CD4-positive, alpha-beta T cell treated with Interleukin-4 for 4 hours (primary cell): ENCODE measurements around the gene NFATC1.

Source experiments
- DNase-seq: peaks from one replicate; pipeline ENCODE4 v3.0.0-alpha.2; 2020

The NFATC1 gene

DNA sequence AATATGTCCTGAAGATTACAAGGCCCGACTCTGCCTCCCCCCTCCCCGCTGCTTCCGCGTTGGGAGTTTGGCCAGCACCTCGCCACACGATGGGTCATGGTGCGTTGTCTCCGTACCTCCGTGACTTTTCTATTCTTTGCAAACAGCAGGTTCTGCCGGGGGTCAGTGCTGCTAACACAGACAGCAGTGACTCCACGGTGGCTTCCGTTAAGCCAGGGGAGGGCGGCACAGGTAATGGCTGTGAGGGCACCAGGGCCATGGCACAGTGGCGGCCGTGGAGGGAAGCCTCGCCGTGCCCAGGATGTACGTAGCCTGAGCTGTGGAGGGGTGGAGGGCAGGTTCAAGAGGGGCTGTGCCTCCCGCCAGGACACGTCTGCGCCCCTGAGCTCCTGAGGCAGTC lies 115.5 kb downstream of the NFATC1 start:
- no peak for DNase-seq

GRCh38 chr18:79511671-79512301 lies 116.1 kb downstream of the NFATC1 start:
- DNase-seq = no peak

GRCh38 chr18:79512461-79513380 lies 117.0 kb downstream of the NFATC1 start:
- no peak for DNase-seq

GRCh38 chr18:79513381-79514081 lies 117.8 kb downstream of the NFATC1 start:
- no peak for DNase-seq

GRCh38 chr18:79515331-79515730 lies 119.6 kb downstream of the NFATC1 start:
- DNase-seq = no peak

DNA sequence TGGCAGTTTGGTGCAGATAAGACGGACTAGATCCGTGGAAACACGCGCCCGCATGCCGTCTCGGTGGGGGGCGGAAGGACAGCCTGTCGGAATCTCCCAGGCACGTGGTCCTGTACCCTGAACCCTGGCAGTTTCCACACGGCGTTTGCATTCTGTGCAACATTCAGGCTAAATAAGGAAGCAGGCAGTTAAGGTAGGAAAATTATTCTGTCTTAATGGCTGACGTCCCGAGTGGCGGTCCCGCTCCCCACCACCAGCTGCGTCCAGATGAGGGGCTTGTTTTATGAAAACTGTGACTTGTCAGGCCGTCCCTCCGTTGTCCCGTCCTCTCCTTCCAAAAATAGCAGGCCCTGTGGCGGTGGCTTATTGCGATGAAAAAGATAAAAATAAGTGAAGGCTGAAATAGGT lies 120.2 kb downstream of the NFATC1 start:
- DNase-seq = no peak

GRCh38 chr18:79516441-79516931 lies 120.8 kb downstream of the NFATC1 start:
- no peak for DNase-seq

GRCh38 chr18:79517341-79517740 lies 121.6 kb downstream of the NFATC1 start:
- DNase-seq = peak; percentile 35

DNA sequence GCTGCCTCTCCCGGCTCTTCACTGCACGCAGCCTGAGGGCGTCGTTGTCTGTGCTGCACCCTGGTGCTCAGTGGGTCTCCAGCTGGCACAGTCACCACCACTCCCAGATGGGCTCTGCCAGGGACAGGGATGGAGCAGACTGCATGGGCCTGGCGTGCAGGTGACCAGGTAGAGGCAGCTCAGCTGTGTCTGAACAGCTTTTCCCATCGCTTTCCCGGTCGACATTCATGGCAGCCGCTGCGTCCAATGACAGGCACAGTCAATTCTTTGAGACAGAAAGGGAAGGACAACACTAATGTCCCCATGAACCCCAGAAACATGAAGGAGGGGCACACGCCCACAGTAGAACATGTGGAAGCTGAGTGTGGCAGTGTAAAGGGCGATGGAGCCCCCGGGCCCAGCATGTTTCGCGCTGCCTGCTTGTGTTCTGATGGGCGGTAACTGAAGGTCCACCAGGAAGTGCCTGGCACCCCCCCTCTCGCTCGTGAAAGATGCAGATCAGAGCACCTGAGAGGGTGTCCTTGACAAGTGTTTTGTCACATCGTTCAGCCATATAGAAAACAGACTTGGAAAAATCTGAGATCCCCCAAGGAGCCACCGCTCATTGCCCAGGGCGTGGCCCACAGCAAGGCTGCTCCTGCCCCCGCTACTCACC lies 122.4 kb downstream of the NFATC1 start:
- DNase-seq = no peak

GRCh38 chr18:79518683-79519128 lies 123.0 kb downstream of the NFATC1 start:
- DNase-seq = no peak

GRCh38 chr18:79519751-79520477 lies 124.2 kb downstream of the NFATC1 start:
- no peak for DNase-seq

DNA sequence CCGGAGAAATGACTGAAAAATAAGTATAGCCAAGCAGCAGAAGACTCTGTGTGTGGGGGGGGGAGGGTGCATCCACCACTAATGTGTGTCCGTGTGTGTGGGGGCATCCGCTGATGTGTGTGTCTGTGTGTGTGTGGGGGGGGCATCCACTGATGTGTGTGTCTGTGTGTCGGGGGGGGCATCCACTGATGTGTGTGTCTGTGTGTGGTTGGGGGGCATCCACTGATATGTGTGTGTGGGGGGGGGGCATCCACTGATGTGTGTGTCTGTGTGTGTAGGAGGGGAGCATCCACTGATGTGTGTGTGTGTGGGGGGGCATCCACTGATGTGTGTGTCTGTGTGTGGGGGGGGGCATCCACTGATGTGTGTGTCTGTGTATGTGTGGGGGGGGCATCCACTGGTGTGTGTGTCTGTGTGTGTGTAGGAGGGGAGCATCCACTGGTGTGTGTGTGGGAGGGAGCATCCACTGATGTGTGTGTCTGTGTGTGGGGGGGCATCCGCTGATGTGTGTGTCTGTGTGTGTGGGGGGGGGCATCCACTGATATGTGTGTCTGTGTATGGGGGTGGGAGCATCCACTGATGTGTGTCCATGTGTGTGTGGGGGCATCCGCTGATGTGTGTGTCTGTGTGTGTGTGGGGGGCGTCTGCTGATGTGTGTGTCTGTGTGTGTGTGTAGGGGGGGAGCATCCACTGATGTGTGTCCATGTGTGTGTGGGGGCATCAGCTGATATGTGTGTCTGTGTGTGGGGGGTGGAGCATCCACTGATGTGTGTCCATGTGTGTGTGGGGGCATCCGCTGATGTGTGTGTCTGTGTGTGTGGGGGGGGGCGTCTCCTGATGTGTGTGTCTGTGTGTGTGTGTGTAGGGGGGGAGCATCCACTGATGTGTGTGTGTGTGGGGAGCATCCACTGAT lies 125.0 kb downstream of the NFATC1 start:
- DNase-seq = no peak

DNA sequence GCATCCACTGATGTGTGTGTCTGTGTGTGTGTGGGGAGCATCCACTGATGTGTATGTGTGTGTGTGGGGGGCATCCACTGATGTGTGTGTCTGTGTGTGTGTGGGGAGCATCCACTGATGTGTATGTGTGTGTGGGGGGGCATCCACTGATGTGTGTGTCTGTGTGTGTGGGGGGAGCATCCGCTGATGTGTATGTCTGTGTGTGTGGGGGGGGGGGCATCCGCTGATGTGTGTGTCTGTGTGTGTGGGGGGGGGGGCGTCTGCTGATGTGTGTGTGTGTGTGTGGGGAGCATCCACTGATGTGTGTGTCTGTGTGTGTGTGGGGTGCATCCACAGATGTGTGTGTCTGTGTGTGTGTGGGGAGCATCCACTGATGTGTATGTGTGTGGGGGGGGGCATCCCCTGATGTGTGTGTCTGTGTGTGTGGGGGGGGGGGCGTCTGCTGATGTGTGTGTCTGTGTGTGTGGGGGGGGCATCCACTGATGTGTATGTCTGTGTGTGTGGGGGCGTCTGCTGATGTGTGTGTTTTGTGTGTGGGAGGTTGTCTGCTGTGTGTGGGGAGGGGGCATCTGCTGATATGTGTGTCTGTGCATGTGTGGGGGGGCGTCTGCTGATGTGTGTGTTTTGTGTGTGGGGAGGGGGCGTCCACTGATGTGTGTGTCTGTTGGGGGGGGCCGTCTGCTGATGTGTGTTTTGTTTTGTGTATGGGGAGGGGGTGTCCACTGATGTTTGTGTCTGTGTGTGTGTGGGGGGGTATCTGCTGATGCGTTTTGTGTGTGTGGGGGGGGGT lies 125.9 kb downstream of the NFATC1 start:
- no peak for DNase-seq

- peak; percentile 50 for DNase-seq
Measured at GRCh38 chr18:79522451-79523205, 126.9 kb downstream of the NFATC1 start.

DNA sequence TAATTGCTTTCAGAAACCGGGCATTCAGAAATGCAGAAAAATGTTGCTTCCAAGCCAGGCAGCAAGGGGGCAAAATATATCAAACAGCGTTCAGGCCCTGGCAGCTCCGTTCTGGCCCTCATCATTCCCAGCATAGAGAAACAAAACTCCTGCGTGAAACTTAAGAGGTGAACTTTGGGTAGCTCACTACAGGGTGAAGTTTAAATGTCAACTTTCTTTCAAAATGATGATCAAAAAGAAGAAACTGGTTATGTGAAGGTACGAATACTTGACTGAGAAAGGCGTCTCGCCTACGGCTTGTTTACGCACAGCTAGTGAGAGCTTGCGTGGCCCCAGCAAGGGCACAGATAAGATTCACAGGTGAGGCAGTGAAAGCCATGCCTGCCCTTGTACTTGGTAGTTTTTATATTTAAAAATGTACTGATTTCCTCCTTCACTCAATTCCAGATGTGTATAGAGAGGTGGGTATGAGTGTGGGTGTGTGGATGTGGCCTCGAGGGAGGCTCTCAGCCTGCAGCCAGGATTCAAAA lies 127.5 kb downstream of the NFATC1 start:
- peak; percentile 38 for DNase-seq

DNA sequence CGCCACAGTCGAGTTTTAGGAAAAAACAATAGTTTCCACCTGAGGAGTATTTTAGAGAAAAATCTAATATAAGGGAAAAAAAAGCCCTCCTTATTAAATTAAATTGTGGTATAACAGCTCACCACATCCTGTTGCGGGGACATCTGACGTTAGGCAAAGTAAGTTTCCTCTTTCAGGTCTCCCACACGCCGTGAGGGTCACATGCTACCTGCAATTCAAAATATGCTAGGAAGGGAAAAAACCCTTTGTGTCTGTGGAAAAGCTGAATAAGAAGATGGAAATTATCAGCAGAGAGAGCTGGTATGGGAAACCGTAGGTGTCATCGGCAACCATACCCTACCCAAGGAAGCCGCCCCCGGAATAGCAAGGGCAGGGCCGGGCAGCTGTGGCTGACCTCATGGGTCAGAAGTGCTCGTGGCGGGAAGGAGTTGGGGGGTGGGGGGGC lies 128.0 kb downstream of the NFATC1 start:
- peak; percentile 69 for DNase-seq

- DNase-seq = no peak
Measured at GRCh38 chr18:79524181-79525078, 128.7 kb downstream of the NFATC1 start.
